ENCODE results near the gene LRFN4. TPM values are rescaled to one million over a fixed set of nuclear protein-coding genes. Genes with fewer than 3 reads are reported as not detected.

LRFN4 gene
- total RNA-seq, 2 donors from 2014 or later, result 12.4 to 23.0 TPM

- Histone ChIP-seq H3K9me3 (no peaks in the 10 kb centered on the region), H3K27me3 (replicated peaks; ENCODE audit: insufficient read depth) (no peaks in the 10 kb centered on the region), H3K4me1 (ENCODE audit: control insufficient read depth in 1 of 2, low read depth in 2 of 2) (no peaks in the 10 kb centered on the region), H3K27ac (no peak overlapping the region), H3K36me3 (no peaks in the 10 kb centered on the region), H3K4me3 (no peak overlapping the region)
- DNase-seq (ENCODE audit: low spot score), result no peak
- no peak for ATAC-seq (ENCODE audit: insufficient number of reproducible peaks, low FRiP score, low read depth)
- TF ChIP-seq CTCF (IDR thresholded peaks at IDR 0.05), result no peak
Measured at GRCh38 chr11:66904981-66905521, 48.2 kb downstream of the LRFN4 start.

GRCh38 chr11:66905631-66906030 is 48.8 kb downstream of the LRFN4 start:
- Histone ChIP-seq H3K36me3 (no peaks in the 10 kb centered on the region), H3K9me3 (no peaks in the 10 kb centered on the region), H3K27me3 (replicated peaks; ENCODE audit: insufficient read depth) (no peaks in the 10 kb centered on the region), H3K4me3 (no peak overlapping the region), H3K27ac (no peak overlapping the region), H3K4me1 (ENCODE audit: control insufficient read depth in 1 of 2, low read depth in 2 of 2) (no peaks in the 10 kb centered on the region)
- DNase-seq (ENCODE audit: low spot score) (no peak), ATAC-seq (ENCODE audit: insufficient number of reproducible peaks, low FRiP score, low read depth) (no peak)
- no peak for TF ChIP-seq CTCF (IDR thresholded peaks at IDR 0.05)

- Histone ChIP-seq H3K27ac (no peak overlapping the region), H3K9me3 (no peaks in the 10 kb centered on the region), H3K36me3 (no peaks in the 10 kb centered on the region), H3K4me1 (ENCODE audit: control insufficient read depth in 1 of 2, low read depth in 2 of 2) (no peaks in the 10 kb centered on the region), H3K27me3 (replicated peaks; ENCODE audit: insufficient read depth) (no peaks in the 10 kb centered on the region), H3K4me3 (no peak overlapping the region)
- DNase-seq (ENCODE audit: low spot score) (no peak), ATAC-seq (ENCODE audit: insufficient number of reproducible peaks, low FRiP score, low read depth) (no peak)
- no peak for TF ChIP-seq CTCF (IDR thresholded peaks at IDR 0.05)
Measured at GRCh38 chr11:66906061-66906733, 49.3 kb downstream of the LRFN4 start.

GRCh38 chr11:66907751-66908630 is 51.1 kb downstream of the LRFN4 start:
- ATAC-seq (ENCODE audit: insufficient number of reproducible peaks, low FRiP score, low read depth) (no peak), DNase-seq (ENCODE audit: low spot score) (no peak)
- Histone ChIP-seq H3K4me1 (ENCODE audit: control insufficient read depth in 1 of 2, low read depth in 2 of 2) (no peaks in the 10 kb centered on the region), H3K36me3 (no peaks in the 10 kb centered on the region), H3K9me3 (no peaks in the 10 kb centered on the region), H3K4me3 (no peak overlapping the region), H3K27ac (no peak overlapping the region), H3K27me3 (replicated peaks; ENCODE audit: insufficient read depth) (no peaks in the 10 kb centered on the region)
- no peak for TF ChIP-seq CTCF (IDR thresholded peaks at IDR 0.05)

- ATAC-seq (ENCODE audit: insufficient number of reproducible peaks, low FRiP score, low read depth) (no peak), DNase-seq (ENCODE audit: low spot score) (no peak)
- no peaks in the 10 kb centered on the region for H3K27me3 ChIP-seq (replicated peaks; ENCODE audit: insufficient read depth)
- H3K4me3 ChIP-seq, result no peak overlapping the region
- H3K36me3 ChIP-seq, result no peaks in the 10 kb centered on the region
- no peaks in the 10 kb centered on the region for H3K9me3 ChIP-seq
- no peak overlapping the region for H3K27ac ChIP-seq
- no peak for TF ChIP-seq CTCF (IDR thresholded peaks at IDR 0.05)
- H3K4me1 ChIP-seq (ENCODE audit: control insufficient read depth in 1 of 2, low read depth in 2 of 2), result no peaks in the 10 kb centered on the region
Measured at GRCh38 chr11:66909181-66909580, 52.3 kb downstream of the LRFN4 start.
